Uterus (tissue), 2 donors: ENCODE data around the gene CACNB3.

Experiments
- POLR2A ChIP-seq, 2 donors: fragments of 450-650 bp; IDR thresholded peaks; one replicate each; pipeline ENCODE4 v1.6.1; 2016; ENCODE audit warnings: antibody characterized with exemption in 2 of 2, mild to moderate bottlenecking in 1 of 2, moderate library complexity in 1 of 2
- TF ChIP-seq, protein P1 (sequence below), 4 experiments: fragments of 200-600 bp in 2 of 4; fragments of 450-650 bp in 2 of 4; sonication (generic) in 2 of 4; IDR thresholded peaks; one replicate each; pipeline ENCODE4 v1.5.1; 2016 to 2019; ENCODE audit warnings: antibody characterized with exemption in 4 of 4, mild to moderate bottlenecking in 2 of 4, moderate library complexity in 1 of 4

DNA sequence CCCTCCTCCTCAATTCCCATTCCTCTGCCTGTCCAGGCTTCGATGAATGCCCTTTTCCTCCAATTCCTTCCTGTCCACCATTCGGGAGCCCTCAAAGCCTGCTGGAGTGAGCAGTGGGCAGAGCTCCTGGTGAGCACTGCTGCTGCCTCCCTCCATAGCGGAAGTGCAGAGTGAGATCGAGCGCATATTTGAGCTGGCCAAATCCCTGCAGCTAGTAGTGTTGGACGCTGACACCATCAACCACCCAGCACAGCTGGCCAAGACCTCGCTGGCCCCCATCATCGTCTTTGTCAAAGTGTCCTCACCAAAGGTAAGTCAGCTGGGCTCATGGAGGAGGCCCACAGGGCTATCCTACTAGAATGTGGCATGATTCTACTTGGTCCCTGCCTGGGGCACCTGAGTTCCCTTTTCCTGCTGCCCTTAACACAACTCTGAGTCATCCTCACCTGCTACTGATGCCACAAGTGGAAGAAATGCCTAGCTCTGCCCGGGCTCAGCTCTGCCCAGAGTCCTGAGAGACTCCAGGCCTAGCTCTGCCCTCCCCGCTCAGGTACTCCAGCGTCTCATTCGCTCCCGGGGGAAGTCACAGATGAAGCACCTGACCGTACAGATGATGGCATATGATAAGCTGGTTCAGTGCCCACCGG lies 8.0 kb downstream of the CACNB3 start:
- TF ChIP-seq, protein P1, sequence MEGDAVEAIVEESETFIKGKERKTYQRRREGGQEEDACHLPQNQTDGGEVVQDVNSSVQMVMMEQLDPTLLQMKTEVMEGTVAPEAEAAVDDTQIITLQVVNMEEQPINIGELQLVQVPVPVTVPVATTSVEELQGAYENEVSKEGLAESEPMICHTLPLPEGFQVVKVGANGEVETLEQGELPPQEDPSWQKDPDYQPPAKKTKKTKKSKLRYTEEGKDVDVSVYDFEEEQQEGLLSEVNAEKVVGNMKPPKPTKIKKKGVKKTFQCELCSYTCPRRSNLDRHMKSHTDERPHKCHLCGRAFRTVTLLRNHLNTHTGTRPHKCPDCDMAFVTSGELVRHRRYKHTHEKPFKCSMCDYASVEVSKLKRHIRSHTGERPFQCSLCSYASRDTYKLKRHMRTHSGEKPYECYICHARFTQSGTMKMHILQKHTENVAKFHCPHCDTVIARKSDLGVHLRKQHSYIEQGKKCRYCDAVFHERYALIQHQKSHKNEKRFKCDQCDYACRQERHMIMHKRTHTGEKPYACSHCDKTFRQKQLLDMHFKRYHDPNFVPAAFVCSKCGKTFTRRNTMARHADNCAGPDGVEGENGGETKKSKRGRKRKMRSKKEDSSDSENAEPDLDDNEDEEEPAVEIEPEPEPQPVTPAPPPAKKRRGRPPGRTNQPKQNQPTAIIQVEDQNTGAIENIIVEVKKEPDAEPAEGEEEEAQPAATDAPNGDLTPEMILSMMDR (IDR thresholded peaks at IDR 0.05), result no peak
- no peak for TF ChIP-seq POLR2A (IDR thresholded peaks at IDR 0.05)
